Measurements from ENCODE around the gene NRXN3. TPM values are rescaled to one million over a fixed set of nuclear protein-coding genes. Genes with fewer than 3 reads are reported as not detected.

Gene NRXN3
- total RNA-seq, 1 experiment from 2014 or later, result not detected

DNA sequence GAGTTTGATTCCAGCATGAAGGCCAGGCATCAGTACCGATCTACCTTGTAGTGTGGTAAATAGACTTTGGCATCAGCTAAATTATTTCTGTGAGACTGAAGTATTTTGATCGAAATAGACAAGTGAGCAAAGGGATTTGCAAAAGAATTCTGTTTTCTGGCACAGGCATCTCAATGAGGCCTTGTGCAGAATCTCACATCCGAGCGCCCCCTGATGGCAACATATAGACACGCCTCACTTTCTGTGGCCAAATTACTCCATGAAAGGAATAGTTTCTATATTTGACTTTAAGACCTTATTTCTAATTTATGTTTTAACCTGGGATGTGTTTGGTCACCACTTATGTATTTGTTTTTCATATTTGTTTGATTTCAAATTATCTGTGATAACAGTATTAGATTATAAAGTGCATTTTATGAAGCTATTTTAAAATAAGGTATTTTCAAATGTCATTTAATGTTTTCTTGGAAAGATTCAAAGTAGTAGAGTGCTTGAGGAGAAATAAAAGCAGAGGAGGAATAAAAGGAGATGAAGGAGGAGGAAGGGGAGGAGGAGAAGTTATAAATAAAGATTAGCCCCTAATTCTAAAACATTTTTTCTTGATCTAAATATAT lies 731.9 kb downstream of the NRXN3 start:
- no TSS peak for BruUV-seq (replicated peaks)
- intact Hi-C loops (cut with micrococcal nuclease; ENCODE audit: unreplicated experiment), result no loop called here
- Mint-ChIP-seq H3K27ac (ENCODE audit: unreplicated experiment) (no peak overlapping the region), H3K4me3 (ENCODE audit: low read depth, unreplicated experiment) (no peak overlapping the region), H3K27me3 (ENCODE audit: unreplicated experiment) (peaks cover 30% of the 10 kb centered on the region), H3K4me1 (ENCODE audit: low read depth, unreplicated experiment) (no peaks in the 10 kb centered on the region), H3K36me3 (ENCODE audit: insufficient read depth, unreplicated experiment) (no peaks in the 10 kb centered on the region), H3K9me3 (ENCODE audit: low read depth, unreplicated experiment) (no peaks in the 10 kb centered on the region)
- peak; percentile 49 for DNase-seq
- CTCF ChIA-PET, result interaction anchor here (1.2 to 1.4 kb wide), 2 partner anchors 63 to 127 kb away, joined by 3 read pairs; no protein-coding TSS in a partner anchor
- TF ChIP-seq, protein P1, sequence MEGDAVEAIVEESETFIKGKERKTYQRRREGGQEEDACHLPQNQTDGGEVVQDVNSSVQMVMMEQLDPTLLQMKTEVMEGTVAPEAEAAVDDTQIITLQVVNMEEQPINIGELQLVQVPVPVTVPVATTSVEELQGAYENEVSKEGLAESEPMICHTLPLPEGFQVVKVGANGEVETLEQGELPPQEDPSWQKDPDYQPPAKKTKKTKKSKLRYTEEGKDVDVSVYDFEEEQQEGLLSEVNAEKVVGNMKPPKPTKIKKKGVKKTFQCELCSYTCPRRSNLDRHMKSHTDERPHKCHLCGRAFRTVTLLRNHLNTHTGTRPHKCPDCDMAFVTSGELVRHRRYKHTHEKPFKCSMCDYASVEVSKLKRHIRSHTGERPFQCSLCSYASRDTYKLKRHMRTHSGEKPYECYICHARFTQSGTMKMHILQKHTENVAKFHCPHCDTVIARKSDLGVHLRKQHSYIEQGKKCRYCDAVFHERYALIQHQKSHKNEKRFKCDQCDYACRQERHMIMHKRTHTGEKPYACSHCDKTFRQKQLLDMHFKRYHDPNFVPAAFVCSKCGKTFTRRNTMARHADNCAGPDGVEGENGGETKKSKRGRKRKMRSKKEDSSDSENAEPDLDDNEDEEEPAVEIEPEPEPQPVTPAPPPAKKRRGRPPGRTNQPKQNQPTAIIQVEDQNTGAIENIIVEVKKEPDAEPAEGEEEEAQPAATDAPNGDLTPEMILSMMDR (IDR thresholded peaks at IDR 0.05; ENCODE audit: unreplicated experiment), result peak; percentile 36

DNA sequence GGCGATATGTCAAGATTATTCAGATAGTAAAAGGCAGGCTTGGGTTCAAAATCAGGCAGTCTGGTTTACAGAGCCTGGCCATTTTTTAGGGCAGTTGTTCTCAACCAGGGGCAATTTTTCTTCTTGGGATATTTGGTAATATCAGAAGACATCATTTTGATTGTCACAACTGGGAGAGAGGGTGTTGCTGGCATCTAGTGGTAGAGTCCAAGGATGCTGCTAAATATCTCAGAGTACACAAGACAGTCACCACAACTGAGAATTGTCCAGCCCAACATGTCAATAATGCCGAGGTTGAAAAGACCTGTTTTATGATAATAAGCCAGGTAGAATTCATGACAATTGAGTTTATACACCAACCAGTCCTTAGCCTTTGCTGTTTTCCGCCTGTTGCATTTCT lies 733.9 kb downstream of the NRXN3 start:
- intact Hi-C loops (cut with micrococcal nuclease; ENCODE audit: unreplicated experiment), result no loop called here
- no peaks in the 10 kb centered on the region for H3K4me1 Mint-ChIP-seq (ENCODE audit: low read depth, unreplicated experiment)
- TF ChIP-seq, protein P1 (IDR thresholded peaks at IDR 0.05; ENCODE audit: unreplicated experiment), result no peak
- no peaks in the 10 kb centered on the region for H3K9me3 Mint-ChIP-seq (ENCODE audit: low read depth, unreplicated experiment)
- no peak overlapping the region for H3K4me3 Mint-ChIP-seq (ENCODE audit: low read depth, unreplicated experiment)
- peaks cover 29% of the 10 kb centered on the region for H3K27me3 Mint-ChIP-seq (ENCODE audit: unreplicated experiment)
- CTCF ChIA-PET, result no interaction called here
- H3K36me3 Mint-ChIP-seq (ENCODE audit: insufficient read depth, unreplicated experiment), result no peaks in the 10 kb centered on the region
- no TSS peak for BruUV-seq (replicated peaks)
- H3K27ac Mint-ChIP-seq (ENCODE audit: unreplicated experiment), result no peak overlapping the region
- no peak for DNase-seq

GRCh38 chr14:78917462-78917861 lies 747.3 kb downstream of the NRXN3 start:
- no TSS peak for BruUV-seq (replicated peaks)
- intact Hi-C loops (cut with micrococcal nuclease; ENCODE audit: unreplicated experiment), result no loop called here
- Mint-ChIP-seq H3K36me3 (ENCODE audit: insufficient read depth, unreplicated experiment) (no peaks in the 10 kb centered on the region), H3K27me3 (ENCODE audit: unreplicated experiment) (peaks cover 32% of the 10 kb centered on the region), H3K4me1 (ENCODE audit: low read depth, unreplicated experiment) (no peaks in the 10 kb centered on the region), H3K27ac (ENCODE audit: unreplicated experiment) (no peak overlapping the region), H3K4me3 (ENCODE audit: low read depth, unreplicated experiment) (no peak overlapping the region), H3K9me3 (ENCODE audit: low read depth, unreplicated experiment) (no peaks in the 10 kb centered on the region)
- no peak for DNase-seq
- TF ChIP-seq, protein P1 (IDR thresholded peaks at IDR 0.05; ENCODE audit: unreplicated experiment), result no peak
- CTCF ChIA-PET, result no interaction called here

- Mint-ChIP-seq H3K4me1 (ENCODE audit: low read depth, unreplicated experiment) (no peaks in the 10 kb centered on the region), H3K27me3 (ENCODE audit: unreplicated experiment) (peaks cover 13% of the 10 kb centered on the region), H3K27ac (ENCODE audit: unreplicated experiment) (no peak overlapping the region), H3K9me3 (ENCODE audit: low read depth, unreplicated experiment) (no peaks in the 10 kb centered on the region), H3K4me3 (ENCODE audit: low read depth, unreplicated experiment) (no peak overlapping the region), H3K36me3 (ENCODE audit: insufficient read depth, unreplicated experiment) (no peaks in the 10 kb centered on the region)
- no TSS peak for BruUV-seq (replicated peaks)
- CTCF ChIA-PET, result no interaction called here
- no peak for DNase-seq
- TF ChIP-seq, protein P1 (IDR thresholded peaks at IDR 0.05; ENCODE audit: unreplicated experiment), result no peak
- intact Hi-C loops (cut with micrococcal nuclease; ENCODE audit: unreplicated experiment), result no loop called here
Observed at GRCh38 chr14:78921856-78922255, 751.7 kb downstream of the NRXN3 start.
